Measurements from ENCODE around the gene POLRMT. TPM values are rescaled to one million over a fixed set of nuclear protein-coding genes. Genes with fewer than 3 reads are reported as not detected.

Gene POLRMT
- total and polyA plus RNA-seq, 2 experiments from 2014 or later: 38.7 to 60.7 TPM

DNA sequence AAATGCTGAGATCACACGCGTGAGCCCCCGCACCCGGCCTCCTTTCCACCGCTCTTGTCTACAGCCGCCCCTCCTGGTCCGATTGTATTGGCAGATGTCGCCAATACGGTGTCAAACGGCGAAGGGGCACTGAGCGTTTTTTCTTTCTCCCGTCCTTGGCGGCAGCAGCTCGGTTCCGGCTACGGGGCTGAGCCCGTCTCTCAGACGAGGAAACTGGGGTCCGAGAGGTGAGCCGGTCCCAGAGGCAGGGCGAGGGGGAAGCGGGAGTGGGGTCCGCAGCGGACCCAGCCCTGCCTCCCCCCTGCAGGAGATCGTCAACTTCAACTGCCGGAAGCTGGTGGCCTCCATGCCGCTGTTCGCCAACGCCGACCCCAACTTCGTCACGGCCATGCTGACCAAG is 20.4 kb downstream of the POLRMT start:
- DNase-seq (ENCODE audit: low spot score): no peak

GRCh38 chr19:611481-611868 is 21.9 kb downstream of the POLRMT start:
- no peak overlapping the region for H3K4me3 ChIP-seq
- H3K4me1 ChIP-seq (ENCODE audit: insufficient read depth): no peaks in the 10 kb centered on the region
- H3K4me2 ChIP-seq: no peak overlapping the region
- H3K27ac ChIP-seq: no peak overlapping the region
- H3K36me3 ChIP-seq (replicated peaks; ENCODE audit: insufficient read depth, low read depth): no peaks in the 10 kb centered on the region
- no peak for DNase-seq (ENCODE audit: low spot score)
- H3K9me2 ChIP-seq (replicated peaks; ENCODE audit: insufficient read depth): no peaks in the 10 kb centered on the region
- H2AFZ ChIP-seq: no peak overlapping the region
- TF ChIP-seq EZH2 (IDR thresholded peaks at IDR 0.05; ENCODE audit: borderline replicate concordance): no peak
- no peaks in the 10 kb centered on the region for H3K27me3 ChIP-seq
- H3K79me2 ChIP-seq: no peaks in the 10 kb centered on the region
- no peaks in the 10 kb centered on the region for H3K9me3 ChIP-seq (ENCODE audit: low read depth)
- WGBS (ENCODE audit: low lambda C conversion rate, missing lambda C conversion rate): 84% methylated on average over 13 of the region's 13 CpGs
- H4K20me1 ChIP-seq (ENCODE audit: insufficient read depth, poor library complexity, severe bottlenecking): no peaks in the 10 kb centered on the region

More for the DNA sequence above, 20.4 kb downstream of the POLRMT start:
- Histone ChIP-seq H3K36me3 (replicated peaks; ENCODE audit: insufficient read depth, low read depth) (no peaks in the 10 kb centered on the region), H3K9me3 (ENCODE audit: low read depth) (no peaks in the 10 kb centered on the region), H4K20me1 (ENCODE audit: insufficient read depth, poor library complexity, severe bottlenecking) (no peaks in the 10 kb centered on the region), H3K4me3 (no peak overlapping the region), H3K79me2 (no peaks in the 10 kb centered on the region), H3K4me2 (no peak overlapping the region), H3K27me3 (no peaks in the 10 kb centered on the region), H3K9me2 (replicated peaks; ENCODE audit: insufficient read depth) (no peaks in the 10 kb centered on the region), H3K4me1 (ENCODE audit: insufficient read depth) (no peaks in the 10 kb centered on the region), H2AFZ (no peak overlapping the region), H3K27ac (no peak overlapping the region)
- TF ChIP-seq EZH2phosphoT487 (IDR thresholded peaks at IDR 0.05; ENCODE audit: low read depth, severe bottlenecking, unreplicated experiment) (no peak), EZH2 (IDR thresholded peaks at IDR 0.05; ENCODE audit: borderline replicate concordance) (no peak), CTCF (IDR thresholded peaks at IDR 0.05; ENCODE audit: poor library complexity) (no peak)
- 98% methylated on average over 27 of the region's 33 CpGs for WGBS (ENCODE audit: low lambda C conversion rate, missing lambda C conversion rate)

- H3K4me1 ChIP-seq (ENCODE audit: insufficient read depth): no peaks in the 10 kb centered on the region
- H3K27ac ChIP-seq: no peak overlapping the region
- TF ChIP-seq CTCF (IDR thresholded peaks at IDR 0.05; ENCODE audit: poor library complexity): no peak
- TF ChIP-seq EZH2phosphoT487 (IDR thresholded peaks at IDR 0.05; ENCODE audit: low read depth, severe bottlenecking, unreplicated experiment): no peak
- no peak for TF ChIP-seq EZH2 (IDR thresholded peaks at IDR 0.05; ENCODE audit: borderline replicate concordance)
- H3K36me3 ChIP-seq (replicated peaks; ENCODE audit: insufficient read depth, low read depth): no peaks in the 10 kb centered on the region
- no peaks in the 10 kb centered on the region for H3K79me2 ChIP-seq
- no peaks in the 10 kb centered on the region for H4K20me1 ChIP-seq (ENCODE audit: insufficient read depth, poor library complexity, severe bottlenecking)
- no peak overlapping the region for H2AFZ ChIP-seq
- no peak overlapping the region for H3K4me3 ChIP-seq
- H3K9me2 ChIP-seq (replicated peaks; ENCODE audit: insufficient read depth): no peaks in the 10 kb centered on the region
- H3K9me3 ChIP-seq (ENCODE audit: low read depth): no peaks in the 10 kb centered on the region
- WGBS (ENCODE audit: low lambda C conversion rate, missing lambda C conversion rate): 78% methylated on average over 36 of the region's 36 CpGs
- no peak overlapping the region for H3K4me2 ChIP-seq
- no peak for DNase-seq (ENCODE audit: low spot score)
- no peaks in the 10 kb centered on the region for H3K27me3 ChIP-seq
Observed at GRCh38 chr19:610801-611480, 22.4 kb downstream of the POLRMT start.

DNA sequence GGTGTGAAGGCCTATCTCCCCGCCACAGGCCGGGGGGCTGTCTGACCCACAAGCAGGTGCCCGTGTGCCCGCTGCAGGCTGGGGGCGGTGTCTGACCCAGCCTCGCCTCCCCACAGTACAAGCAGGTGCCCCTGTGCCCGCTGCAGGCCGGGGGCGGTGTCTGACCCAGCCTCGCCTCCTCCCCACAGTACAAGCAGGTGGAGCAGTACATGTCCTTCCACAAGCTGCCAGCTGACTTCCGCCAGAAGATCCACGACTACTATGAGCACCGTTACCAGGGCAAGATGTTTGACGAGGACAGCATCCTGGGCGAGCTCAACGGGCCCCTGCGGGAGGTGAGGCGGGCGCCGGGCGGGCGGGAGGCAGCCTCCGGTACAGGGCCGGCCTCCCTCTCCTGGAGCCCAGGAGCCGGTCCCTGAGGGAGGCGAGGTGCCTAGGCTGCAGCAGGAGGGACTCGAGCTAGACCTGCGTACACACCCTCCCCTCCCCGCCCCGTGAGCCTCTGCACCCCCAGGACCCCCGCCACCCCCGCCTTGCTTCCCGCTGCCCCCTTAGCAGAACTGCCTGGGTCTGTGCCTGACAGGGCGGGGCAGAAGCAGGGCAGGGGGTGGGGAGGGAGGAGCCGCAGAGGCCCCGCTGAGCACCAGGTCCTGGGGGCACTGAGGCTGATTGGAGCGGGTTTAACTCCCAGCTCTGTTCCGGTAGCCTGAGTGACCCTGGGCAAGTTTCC is 23.1 kb downstream of the POLRMT start:
- no peak for DNase-seq (ENCODE audit: low spot score)
- no peaks in the 10 kb centered on the region for H4K20me1 ChIP-seq (ENCODE audit: insufficient read depth, poor library complexity, severe bottlenecking)
- no peak overlapping the region for H2AFZ ChIP-seq
- H3K9me2 ChIP-seq (replicated peaks; ENCODE audit: insufficient read depth): no peaks in the 10 kb centered on the region
- H3K27me3 ChIP-seq: no peaks in the 10 kb centered on the region
- H3K4me1 ChIP-seq (ENCODE audit: insufficient read depth): no peaks in the 10 kb centered on the region
- H3K79me2 ChIP-seq: no peaks in the 10 kb centered on the region
- H3K36me3 ChIP-seq (replicated peaks; ENCODE audit: insufficient read depth, low read depth): no peaks in the 10 kb centered on the region
- no peak overlapping the region for H3K27ac ChIP-seq
- 81% methylated on average over 18 of the region's 38 CpGs for WGBS (ENCODE audit: low lambda C conversion rate, missing lambda C conversion rate)
- no peaks in the 10 kb centered on the region for H3K9me3 ChIP-seq (ENCODE audit: low read depth)
- no peak overlapping the region for H3K4me2 ChIP-seq
- no peak overlapping the region for H3K4me3 ChIP-seq
- TF ChIP-seq EZH2 (IDR thresholded peaks at IDR 0.05; ENCODE audit: borderline replicate concordance) (no peak), EZH2phosphoT487 (IDR thresholded peaks at IDR 0.05; ENCODE audit: low read depth, severe bottlenecking, unreplicated experiment) (no peak), CTCF (IDR thresholded peaks at IDR 0.05; ENCODE audit: poor library complexity) (no peak)

Data from hepatocyte (in vitro differentiated cells).